ENCODE data around the gene ZNF134.

Gene ZNF134

DNA sequence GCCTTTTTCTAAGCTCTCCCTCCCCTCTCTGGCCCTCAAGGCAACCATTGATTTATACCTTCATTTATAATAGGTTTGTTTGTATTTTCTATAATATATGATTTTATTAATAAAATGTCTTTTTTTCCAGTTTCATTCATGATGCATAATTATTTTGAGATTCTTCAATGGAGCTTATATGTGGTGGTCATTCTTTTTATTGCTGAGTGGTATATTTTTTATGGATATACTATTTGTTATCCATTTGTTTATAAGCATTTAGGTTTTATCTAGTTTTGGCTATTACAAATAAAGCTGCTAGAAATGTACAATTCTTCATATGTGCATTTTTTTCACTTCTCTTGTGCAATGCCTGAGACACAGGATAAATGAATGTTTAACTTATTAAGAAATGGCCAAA is 29.7 kb downstream of the ZNF134 start:
- H3K36me3 ChIP-seq (ENCODE audit: control insufficient read depth, low read depth, low read length): peaks cover 33% of the 10 kb centered on the region
- no peaks in the 10 kb centered on the region for H3K27me3 ChIP-seq (ENCODE audit: control insufficient read depth, insufficient read depth, low read length)
- H3K9me3 ChIP-seq (ENCODE audit: control insufficient read depth, low read depth, low read length): no peaks in the 10 kb centered on the region
- no peak overlapping the region for H3K9ac ChIP-seq (ENCODE audit: low read length)
- H3K4me1 ChIP-seq (ENCODE audit: control insufficient read depth, low read depth, low read length): no peaks in the 10 kb centered on the region
- no peak overlapping the region for H3K27ac ChIP-seq (ENCODE audit: low read length)
- H3K4me3 ChIP-seq (ENCODE audit: low read length): no peak overlapping the region

- Histone ChIP-seq H3K4me3 (ENCODE audit: low read length) (no peak overlapping the region), H3K9me3 (ENCODE audit: control insufficient read depth, low read depth, low read length) (no peaks in the 10 kb centered on the region), H3K4me1 (ENCODE audit: control insufficient read depth, low read depth, low read length) (no peaks in the 10 kb centered on the region), H3K9ac (ENCODE audit: low read length) (no peak overlapping the region), H3K27me3 (ENCODE audit: control insufficient read depth, insufficient read depth, low read length) (no peaks in the 10 kb centered on the region), H3K36me3 (ENCODE audit: control insufficient read depth, low read depth, low read length) (no peaks in the 10 kb centered on the region), H3K27ac (ENCODE audit: low read length) (no peak overlapping the region)
Observed at GRCh38 chr19:57648331-57649003, 34.4 kb downstream of the ZNF134 start.

DNA sequence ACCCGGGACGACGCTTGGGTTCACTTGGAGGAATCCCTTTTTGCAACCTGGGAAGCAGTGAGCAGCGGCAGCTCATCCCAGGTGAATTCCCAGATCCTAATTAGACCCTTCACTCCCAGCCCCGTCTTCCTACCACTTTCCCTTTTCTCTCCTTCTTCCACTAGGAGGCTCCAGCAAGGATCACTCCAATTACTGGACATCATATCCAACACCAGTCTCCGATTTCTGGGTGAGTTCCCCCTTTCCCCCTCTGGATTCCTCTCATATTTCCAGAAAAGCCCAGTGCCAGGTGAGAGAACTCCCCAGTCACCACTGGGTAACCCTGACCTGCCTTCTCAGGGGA is 37.6 kb downstream of the ZNF134 start:
- Histone ChIP-seq H3K4me1 (ENCODE audit: control insufficient read depth, low read depth, low read length) (no peaks in the 10 kb centered on the region), H3K4me3 (ENCODE audit: low read length) (no peak overlapping the region), H3K27me3 (ENCODE audit: control insufficient read depth, insufficient read depth, low read length) (peaks cover under 1% of the 10 kb centered on the region), H3K9ac (ENCODE audit: low read length) (no peak overlapping the region), H3K36me3 (ENCODE audit: control insufficient read depth, low read depth, low read length) (no peaks in the 10 kb centered on the region), H3K27ac (ENCODE audit: low read length) (no peak overlapping the region), H3K9me3 (ENCODE audit: control insufficient read depth, low read depth, low read length) (no peaks in the 10 kb centered on the region)

DNA sequence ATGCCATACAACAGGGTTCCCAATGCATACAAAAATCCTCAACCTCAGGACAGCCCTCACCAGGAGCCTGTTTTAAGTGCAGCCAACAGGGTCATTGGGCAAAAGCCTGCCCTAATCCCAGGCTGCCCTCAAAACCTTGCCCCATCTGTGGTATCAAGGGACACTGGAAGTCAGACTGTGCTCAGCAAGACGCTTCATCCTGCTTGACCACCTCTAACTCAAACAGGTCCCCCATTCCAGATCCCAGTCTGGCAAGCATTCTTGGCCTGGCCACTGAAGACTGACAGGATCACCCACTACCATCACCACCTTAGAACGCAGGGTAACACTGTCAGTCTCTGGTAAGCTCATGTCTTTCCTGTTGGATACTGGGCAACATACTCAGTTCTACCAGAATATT is 39.6 kb downstream of the ZNF134 start:
- Histone ChIP-seq H3K4me3 (ENCODE audit: low read length) (no peak overlapping the region), H3K9ac (ENCODE audit: low read length) (no peak overlapping the region), H3K27me3 (ENCODE audit: control insufficient read depth, insufficient read depth, low read length) (peaks cover 3% of the 10 kb centered on the region), H3K36me3 (ENCODE audit: control insufficient read depth, low read depth, low read length) (no peaks in the 10 kb centered on the region), H3K4me1 (ENCODE audit: control insufficient read depth, low read depth, low read length) (no peaks in the 10 kb centered on the region), H3K9me3 (ENCODE audit: control insufficient read depth, low read depth, low read length) (no peaks in the 10 kb centered on the region), H3K27ac (ENCODE audit: low read length) (no peak overlapping the region)

GRCh38 chr19:57655443-57655842 is 41.4 kb downstream of the ZNF134 start:
- no peaks in the 10 kb centered on the region for H3K4me1 ChIP-seq (ENCODE audit: control insufficient read depth, low read depth, low read length)

GRCh38 chr19:57656346-57656745 is 42.3 kb downstream of the ZNF134 start:
- no peaks in the 10 kb centered on the region for H3K4me1 ChIP-seq (ENCODE audit: control insufficient read depth, low read depth, low read length)
- no peak overlapping the region for H3K4me3 ChIP-seq (ENCODE audit: low read length)
- H3K9me3 ChIP-seq (ENCODE audit: control insufficient read depth, low read depth, low read length): no peaks in the 10 kb centered on the region
- peaks cover 26% of the 10 kb centered on the region for H3K27me3 ChIP-seq (ENCODE audit: control insufficient read depth, insufficient read depth, low read length)
- H3K27ac ChIP-seq (ENCODE audit: low read length): no peak overlapping the region
- no peak overlapping the region for H3K9ac ChIP-seq (ENCODE audit: low read length)
- no peaks in the 10 kb centered on the region for H3K36me3 ChIP-seq (ENCODE audit: control insufficient read depth, low read depth, low read length)

More at GRCh38 chr19:57655443-57655842, 41.4 kb downstream of the ZNF134 start:
- no peaks in the 10 kb centered on the region for H3K9me3 ChIP-seq (ENCODE audit: control insufficient read depth, low read depth, low read length)
- no peak overlapping the region for H3K9ac ChIP-seq (ENCODE audit: low read length)
- H3K4me3 ChIP-seq (ENCODE audit: low read length): no peak overlapping the region
- no peaks in the 10 kb centered on the region for H3K36me3 ChIP-seq (ENCODE audit: control insufficient read depth, low read depth, low read length)
- H3K27ac ChIP-seq (ENCODE audit: low read length): no peak overlapping the region
- H3K27me3 ChIP-seq (ENCODE audit: control insufficient read depth, insufficient read depth, low read length): peaks cover 18% of the 10 kb centered on the region

DNA sequence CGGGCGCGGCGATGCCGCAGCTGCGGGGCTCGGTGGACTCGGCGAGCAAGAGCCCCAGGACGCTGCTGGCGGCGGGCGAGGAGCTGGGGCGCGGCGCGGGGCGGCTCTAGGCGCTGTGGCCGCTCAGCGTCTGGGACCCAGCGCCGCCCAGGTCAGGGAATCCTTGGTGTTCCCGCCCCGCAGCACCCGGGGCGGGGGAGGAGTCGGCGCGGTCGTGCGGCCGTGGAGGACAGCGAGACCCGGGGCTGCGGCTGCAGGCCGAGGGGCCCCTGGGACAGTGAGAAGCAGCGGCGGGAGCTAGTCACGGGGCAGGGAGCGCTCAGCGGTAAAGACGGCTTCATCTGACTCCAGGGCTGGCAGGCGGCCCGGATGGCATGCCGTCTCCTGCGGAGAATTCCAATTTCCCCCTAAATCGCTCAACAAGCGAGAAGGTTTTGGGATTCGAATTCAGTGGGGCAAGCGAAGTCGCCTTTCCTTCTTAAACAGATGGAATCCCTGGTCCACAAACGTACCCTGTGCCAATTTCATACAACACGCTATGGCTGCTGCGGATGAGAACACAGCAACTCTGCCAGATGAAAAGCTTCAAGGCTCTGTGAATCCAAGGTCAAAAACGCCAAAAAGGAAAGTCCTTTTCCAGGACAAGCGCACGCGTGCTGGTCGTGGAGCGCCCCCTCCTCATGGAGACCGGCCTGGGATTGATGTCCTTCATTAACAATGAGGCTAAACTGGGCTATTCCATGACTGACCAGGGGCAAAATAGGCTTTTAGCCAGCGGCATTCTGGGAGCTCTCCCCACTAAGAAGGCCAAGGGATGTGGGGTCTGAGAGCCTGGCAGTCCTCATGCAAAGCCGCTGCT is 50.5 kb downstream of the ZNF134 start:
- peak overlapping the region; percentile 63 for H3K4me3 ChIP-seq (ENCODE audit: low read length)
- H3K9ac ChIP-seq (ENCODE audit: low read length): peak overlapping the region; percentile 64
- H3K9me3 ChIP-seq (ENCODE audit: control insufficient read depth, low read depth, low read length): no peaks in the 10 kb centered on the region
- H3K36me3 ChIP-seq (ENCODE audit: control insufficient read depth, low read depth, low read length): no peaks in the 10 kb centered on the region
- H3K4me1 ChIP-seq (ENCODE audit: control insufficient read depth, low read depth, low read length): peaks cover 7% of the 10 kb centered on the region
- H3K27me3 ChIP-seq (ENCODE audit: control insufficient read depth, insufficient read depth, low read length): peaks cover 20% of the 10 kb centered on the region
- H3K27ac ChIP-seq (ENCODE audit: low read length): no peak overlapping the region

DNA sequence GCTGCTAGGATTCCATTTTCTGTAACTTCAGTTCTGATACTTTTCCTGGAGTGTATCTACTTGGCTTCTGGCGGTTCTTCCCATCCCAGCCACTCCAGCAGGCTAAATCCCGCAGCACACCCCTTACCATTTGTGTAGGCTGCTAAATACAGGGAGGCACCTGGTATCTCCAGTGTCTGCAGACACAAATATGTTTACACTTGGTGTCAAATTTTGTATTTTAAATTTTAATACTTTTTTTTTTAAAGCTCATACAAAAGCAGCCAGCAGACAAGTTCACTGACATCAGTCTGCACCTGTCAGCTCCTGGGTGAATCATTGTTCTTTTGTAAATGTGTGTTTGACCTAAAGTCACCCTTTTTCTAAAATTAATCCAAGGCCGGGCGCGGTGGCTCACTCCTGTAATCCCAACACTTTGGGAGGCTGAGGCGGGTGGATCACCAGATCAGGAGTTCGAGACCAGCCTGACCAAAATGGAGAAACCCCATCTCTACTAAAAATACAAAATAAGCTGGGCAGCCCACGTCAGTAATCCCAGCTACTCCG is 51.3 kb downstream of the ZNF134 start:
- Histone ChIP-seq H3K36me3 (ENCODE audit: control insufficient read depth, low read depth, low read length) (no peaks in the 10 kb centered on the region), H3K9me3 (ENCODE audit: control insufficient read depth, low read depth, low read length) (no peaks in the 10 kb centered on the region), H3K9ac (ENCODE audit: low read length) (peak overlapping the region; percentile 64), H3K4me3 (ENCODE audit: low read length) (peak overlapping the region; percentile 63), H3K4me1 (ENCODE audit: control insufficient read depth, low read depth, low read length) (peaks cover 7% of the 10 kb centered on the region), H3K27me3 (ENCODE audit: control insufficient read depth, insufficient read depth, low read length) (peaks cover 12% of the 10 kb centered on the region), H3K27ac (ENCODE audit: low read length) (no peak overlapping the region)

GRCh38 chr19:57667228-57667627 is 53.2 kb downstream of the ZNF134 start:
- Histone ChIP-seq H3K4me1 (ENCODE audit: control insufficient read depth, low read depth, low read length) (peaks cover 7% of the 10 kb centered on the region), H3K27ac (ENCODE audit: low read length) (no peak overlapping the region), H3K9me3 (ENCODE audit: control insufficient read depth, low read depth, low read length) (no peaks in the 10 kb centered on the region), H3K36me3 (ENCODE audit: control insufficient read depth, low read depth, low read length) (no peaks in the 10 kb centered on the region), H3K4me3 (ENCODE audit: low read length) (no peak overlapping the region), H3K27me3 (ENCODE audit: control insufficient read depth, insufficient read depth, low read length) (peaks cover 6% of the 10 kb centered on the region), H3K9ac (ENCODE audit: low read length) (no peak overlapping the region)

GRCh38 chr19:57668635-57669034 is 54.6 kb downstream of the ZNF134 start, which contains the start of gene ZSCAN4:
ZSCAN4 (plus strand) TSS chr19:57668935; CDS start chr19:57676146, 7,211 bp downstream.
- no peak within 1 kb of the TSS for H3K9ac ChIP-seq (ENCODE audit: low read length)
- H3K36me3 ChIP-seq (ENCODE audit: control insufficient read depth, low read depth, low read length): no peaks in the 10 kb centered on the region
- H3K9me3 ChIP-seq (ENCODE audit: control insufficient read depth, low read depth, low read length): no peaks in the 10 kb centered on the region
- no peak within 1 kb of the TSS for H3K4me3 ChIP-seq (ENCODE audit: low read length)
- peaks cover 6% of the 10 kb centered on the region for H3K27me3 ChIP-seq (ENCODE audit: control insufficient read depth, insufficient read depth, low read length)
- no peak within 1 kb of the TSS for H3K27ac ChIP-seq (ENCODE audit: low read length)
- H3K4me1 ChIP-seq (ENCODE audit: control insufficient read depth, low read depth, low read length): peaks cover 7% of the 10 kb centered on the region

DNA sequence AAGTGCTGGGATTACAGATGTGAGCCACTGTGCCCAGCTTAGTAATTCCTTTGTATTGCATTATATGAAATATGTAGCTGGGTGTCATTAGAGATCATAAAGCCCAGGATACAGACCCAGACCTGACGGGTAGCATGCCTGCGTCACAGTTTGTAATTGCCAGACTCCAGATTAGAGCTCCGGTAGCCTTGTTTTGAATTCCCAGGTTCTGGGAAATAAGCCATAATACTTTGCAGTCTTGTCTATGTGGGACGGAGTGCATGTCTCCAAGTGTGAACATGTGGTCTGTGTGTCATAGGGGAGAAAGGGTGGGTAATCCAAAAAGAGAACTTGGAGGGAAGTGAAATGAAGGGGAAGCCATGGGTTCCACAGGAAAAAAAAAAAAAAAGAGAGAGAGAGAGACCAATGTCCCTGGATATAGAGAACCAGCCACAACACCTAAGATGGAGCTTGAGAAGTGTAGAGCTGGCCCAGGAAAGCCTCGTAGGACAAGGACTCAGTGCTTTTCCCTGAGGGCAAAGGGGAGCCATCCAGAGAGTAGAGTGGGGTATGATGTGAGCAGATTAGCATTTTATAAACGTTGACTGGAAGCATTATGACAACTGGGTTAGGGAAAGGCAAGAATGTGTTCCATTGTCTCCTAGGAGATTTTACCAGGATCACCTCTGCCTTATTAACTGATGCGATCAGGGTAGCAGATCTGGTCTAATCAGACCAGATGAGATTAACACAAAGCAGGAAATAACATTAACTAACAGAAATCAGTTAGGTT is 57.3 kb downstream of the ZNF134 start:
- Histone ChIP-seq H3K36me3 (ENCODE audit: control insufficient read depth, low read depth, low read length) (no peaks in the 10 kb centered on the region), H3K9ac (ENCODE audit: low read length) (no peak overlapping the region), H3K27me3 (ENCODE audit: control insufficient read depth, insufficient read depth, low read length) (peaks cover 8% of the 10 kb centered on the region)

More for the DNA sequence above, 57.3 kb downstream of the ZNF134 start:
- Histone ChIP-seq H3K4me1 (ENCODE audit: control insufficient read depth, low read depth, low read length) (no peaks in the 10 kb centered on the region), H3K4me3 (ENCODE audit: low read length) (no peak overlapping the region), H3K27ac (ENCODE audit: low read length) (no peak overlapping the region), H3K9me3 (ENCODE audit: control insufficient read depth, low read depth, low read length) (no peaks in the 10 kb centered on the region)

All from iPS-18a (cell line).